ENCODE data around the gene NFIX.

NFIX gene

GRCh38 chr19:13038306-13039210 is 43.3 kb downstream of the NFIX start:
- DNase-seq = no peak
- H3K27me3 ChIP-seq (ENCODE audit: insufficient read depth, low read length, poor library complexity) = no peaks in the 10 kb centered on the region
- H3K36me3 ChIP-seq (ENCODE audit: insufficient read depth, low read length) = no peaks in the 10 kb centered on the region
- no peaks in the 10 kb centered on the region for H3K4me1 ChIP-seq (ENCODE audit: insufficient read depth, low read length)
- peaks cover 10% of the 10 kb centered on the region for H4K20me1 ChIP-seq (ENCODE audit: insufficient read depth, low read length)
- no peaks in the 10 kb centered on the region for H3K9me3 ChIP-seq (ENCODE audit: insufficient read depth, low read length, severe bottlenecking)
- no peak overlapping the region for H3K4me2 ChIP-seq (ENCODE audit: insufficient read depth, low read length)
- H3K4me3 ChIP-seq (ENCODE audit: low read depth in 1 of 2, low read length in 2 of 2) = no peak overlapping the region
- TF ChIP-seq EZH2 (IDR thresholded peaks at IDR 0.05; ENCODE audit: borderline replicate concordance, low read depth, low read length, severe bottlenecking) = no peak
- TF ChIP-seq CTCF (IDR thresholded peaks at IDR 0.05; ENCODE audit: borderline replicate concordance, extremely low read depth, low read length, poor library complexity, severe bottlenecking) = peak; percentile 17
- H3K27ac ChIP-seq (ENCODE audit: low read length) = no peak overlapping the region
- no peaks in the 10 kb centered on the region for H3K79me2 ChIP-seq (ENCODE audit: insufficient read depth, low read length)
- no peak for ATAC-seq (ENCODE audit: insufficient read depth, low read depth)
- no peak overlapping the region for H2AFZ ChIP-seq (ENCODE audit: low read depth, low read length)
- no peak overlapping the region for H3K9ac ChIP-seq (ENCODE audit: low read depth, low read length)

DNA sequence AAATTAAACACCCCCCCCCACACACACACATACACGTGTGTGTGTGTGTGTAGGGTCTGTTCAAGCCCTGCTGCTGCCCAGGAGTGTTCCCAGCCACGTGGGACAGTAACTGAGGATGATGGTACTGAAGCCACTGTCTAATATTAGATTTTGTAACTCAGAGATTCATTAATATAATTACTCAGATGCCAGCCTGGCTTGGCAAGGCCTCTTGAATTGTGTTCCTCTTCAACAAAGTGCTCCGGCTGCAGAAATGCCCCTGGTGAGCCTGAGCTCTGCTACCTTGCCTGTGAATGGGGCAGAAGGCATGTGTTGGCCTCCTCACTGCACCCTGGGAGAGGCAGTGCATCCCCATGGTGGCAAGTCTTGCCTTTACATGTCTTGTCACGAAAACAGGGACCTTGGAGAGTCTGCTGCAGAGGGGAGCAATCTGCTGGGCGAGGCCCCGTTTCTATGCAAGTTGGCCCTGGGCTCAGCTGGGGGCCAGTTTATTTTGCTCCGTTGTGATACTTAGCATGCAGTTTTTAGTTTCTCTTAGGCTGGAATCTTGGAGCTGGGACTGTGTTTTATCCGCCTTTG is 44.0 kb downstream of the NFIX start:
- Histone ChIP-seq H3K4me3 (ENCODE audit: low read depth in 1 of 2, low read length in 2 of 2) (no peak overlapping the region), H3K27ac (ENCODE audit: low read length) (no peak overlapping the region), H3K79me2 (ENCODE audit: insufficient read depth, low read length) (no peaks in the 10 kb centered on the region), H4K20me1 (ENCODE audit: insufficient read depth, low read length) (peaks cover 8% of the 10 kb centered on the region), H3K9ac (ENCODE audit: low read depth, low read length) (no peak overlapping the region), H2AFZ (ENCODE audit: low read depth, low read length) (no peak overlapping the region), H3K4me1 (ENCODE audit: insufficient read depth, low read length) (no peaks in the 10 kb centered on the region), H3K27me3 (ENCODE audit: insufficient read depth, low read length, poor library complexity) (no peaks in the 10 kb centered on the region), H3K9me3 (ENCODE audit: insufficient read depth, low read length, severe bottlenecking) (no peaks in the 10 kb centered on the region), H3K4me2 (ENCODE audit: insufficient read depth, low read length) (no peak overlapping the region), H3K36me3 (ENCODE audit: insufficient read depth, low read length) (no peaks in the 10 kb centered on the region)
- TF ChIP-seq CTCF (IDR thresholded peaks at IDR 0.05; ENCODE audit: borderline replicate concordance, extremely low read depth, low read length, poor library complexity, severe bottlenecking) (no peak), EZH2 (IDR thresholded peaks at IDR 0.05; ENCODE audit: borderline replicate concordance, low read depth, low read length, severe bottlenecking) (no peak)
- no peak for ATAC-seq (ENCODE audit: insufficient read depth, low read depth)
- DNase-seq = no peak

DNA sequence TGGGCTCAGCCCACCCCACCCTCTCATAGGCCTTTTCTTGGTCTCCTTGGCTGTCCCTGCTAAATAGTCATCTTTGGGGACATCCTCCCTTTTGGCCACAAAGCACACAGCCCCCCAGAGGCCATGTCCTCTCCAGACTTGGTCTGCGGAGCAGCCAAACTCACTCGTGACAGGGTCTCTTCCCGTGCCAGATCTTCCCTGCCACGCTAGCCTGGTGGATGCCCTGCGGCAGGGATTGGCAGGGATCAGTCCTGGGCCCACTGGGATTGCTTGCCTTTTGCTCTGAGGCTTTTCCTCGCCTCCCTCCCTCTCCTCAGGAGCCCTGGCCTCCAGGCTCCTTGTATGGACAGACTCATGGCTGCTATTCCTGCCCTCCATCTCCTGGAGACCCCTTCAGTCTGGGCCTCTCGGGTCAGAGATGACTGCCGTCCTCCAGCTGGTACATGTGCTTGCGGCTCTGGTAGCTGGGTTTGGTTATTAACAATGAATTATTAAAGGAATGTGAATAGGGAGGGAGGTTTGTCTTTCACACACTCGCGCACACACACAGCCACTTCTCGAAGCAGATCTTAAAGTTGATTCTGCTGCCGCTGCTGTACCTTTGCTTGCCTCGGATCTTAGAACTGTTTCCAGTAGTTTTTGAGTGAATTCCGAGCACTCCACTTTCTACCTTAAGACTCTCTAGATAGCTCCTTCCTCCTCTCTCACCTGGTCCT is 45.1 kb downstream of the NFIX start:
- Histone ChIP-seq H3K27me3 (ENCODE audit: insufficient read depth, low read length, poor library complexity) (no peaks in the 10 kb centered on the region), H3K4me3 (ENCODE audit: low read depth in 1 of 2, low read length in 2 of 2) (no peak overlapping the region), H3K27ac (ENCODE audit: low read length) (no peak overlapping the region), H4K20me1 (ENCODE audit: insufficient read depth, low read length) (peaks cover 11% of the 10 kb centered on the region), H3K9me3 (ENCODE audit: insufficient read depth, low read length, severe bottlenecking) (no peaks in the 10 kb centered on the region), H2AFZ (ENCODE audit: low read depth, low read length) (no peak overlapping the region), H3K79me2 (ENCODE audit: insufficient read depth, low read length) (no peaks in the 10 kb centered on the region), H3K4me2 (ENCODE audit: insufficient read depth, low read length) (no peak overlapping the region), H3K4me1 (ENCODE audit: insufficient read depth, low read length) (no peaks in the 10 kb centered on the region), H3K9ac (ENCODE audit: low read depth, low read length) (no peak overlapping the region), H3K36me3 (ENCODE audit: insufficient read depth, low read length) (no peaks in the 10 kb centered on the region)
- ATAC-seq (ENCODE audit: insufficient read depth, low read depth) (no peak), DNase-seq (no peak)
- TF ChIP-seq EZH2 (IDR thresholded peaks at IDR 0.05; ENCODE audit: borderline replicate concordance, low read depth, low read length, severe bottlenecking) (no peak), CTCF (IDR thresholded peaks at IDR 0.05; ENCODE audit: borderline replicate concordance, extremely low read depth, low read length, poor library complexity, severe bottlenecking) (no peak)
